Transverse colon (tissue), 3 donors: ENCODE data around the gene LMAN1L.

Experiments
- CTCF ChIP-seq, 5 experiments: fragments of 200-600 bp in 3 of 5; fragments of 450-650 bp in 2 of 5; sonication (generic) in 3 of 5; IDR thresholded peaks; 1 replicate in 2 of 5; 2 replicates in 3 of 5; pipeline ENCODE4 v1.5.1; 2016 to 2017; ENCODE audit warnings: antibody characterized with exemption in 5 of 5, inconsistent platforms in 3 of 5, mild to moderate bottlenecking in 2 of 5, moderate library complexity in 1 of 5
- POLR2A ChIP-seq: fragments of 450-650 bp; IDR thresholded peaks from one replicate; pipeline ENCODE4 v1.6.1; 2016; ENCODE audit warnings: antibody characterized with exemption, mild to moderate bottlenecking, moderate library complexity

- TF ChIP-seq CTCF (IDR thresholded peaks at IDR 0.05) (no peak), POLR2A (no peak)
Measured at GRCh38 chr15:74820056-74820455, 7.4 kb downstream of the LMAN1L start.
